NT2/D1 (cell line): ENCODE measurements around the gene RABGAP1.

ENCODE experiments used
- SUZ12 ChIP-seq: IDR thresholded peaks from 2 replicates; pipeline ENCODE4 v1.6.1; 2011; ENCODE audit not compliant: insufficient read length, insufficient read depth; ENCODE audit errors: extremely low read depth
- YY1 ChIP-seq: IDR thresholded peaks from 2 replicates; pipeline ENCODE4 v1.6.1; 2011; ENCODE audit not compliant: insufficient read length, insufficient read depth
- ZNF274 ChIP-seq: IDR thresholded peaks from 2 replicates; pipeline ENCODE4 v1.6.1; 2011; ENCODE audit warnings: mild to moderate bottlenecking, low read depth, low read length

GRCh38 chr9:123061216-123061615 is 120.4 kb downstream of the RABGAP1 start:
- TF ChIP-seq YY1 (no peak), ZNF274 (no peak), SUZ12 (no peak)
